Vagina (tissue), 2 donors: ENCODE measurements around the gene SERPINE2.

Source experiments
- CTCF ChIP-seq, 3 experiments: fragments of 450-650 bp in 2 of 3; fragments of 200-600 bp in 1 of 3; sonication (generic) in 1 of 3; IDR thresholded peaks; one replicate each; pipeline ENCODE4 v1.5.1; 2017 to 2019; ENCODE audit warnings: antibody characterized with exemption in 3 of 3, mild to moderate bottlenecking in 2 of 3, moderate library complexity in 2 of 3
- POLR2A ChIP-seq, 2 donors: fragments of 450-650 bp; IDR thresholded peaks; one replicate each; pipeline ENCODE4 v1.6.1; 2017; ENCODE audit warnings: antibody characterized with exemption in 2 of 2, mild to moderate bottlenecking in 2 of 2, moderate library complexity in 2 of 2
- POLR2AphosphoS5 ChIP-seq, 2 donors: sonication (generic); formaldehyde crosslinking; IDR thresholded peaks; one replicate each; pipeline ENCODE4 v1.9.0; 2017; ENCODE audit warnings: antibody characterized with exemption in 2 of 2, mild to moderate bottlenecking in 2 of 2, low read depth in 1 of 2; ENCODE audit not compliant: insufficient read depth in 1 of 2

GRCh38 chr2:224062481-224063297 is 23.6 kb upstream of the SERPINE2 start:
- TF ChIP-seq POLR2AphosphoS5 (IDR thresholded peaks at IDR 0.05; ENCODE audit: insufficient read depth in 1 of 2, low read depth in 1 of 2) = no peak
- no peak for TF ChIP-seq CTCF (IDR thresholded peaks at IDR 0.05)
- TF ChIP-seq POLR2A (IDR thresholded peaks at IDR 0.05) = no peak
